K562 (cell line): ENCODE data around the gene IMMP2L. TPM values are rescaled to one million over a fixed set of nuclear protein-coding genes. Genes with fewer than 3 reads are reported as not detected.

ENCODE experiments used
- CBFA2T2 ChIP-seq: fragments of 450-650 bp; conservative IDR thresholded peaks from 2 replicates; pipeline ENCODE4 v1.6.1; 2017; ENCODE audit warnings: mild to moderate bottlenecking
- DPF2 ChIP-seq: fragments of 450-650 bp; IDR thresholded peaks from 2 replicates; pipeline ENCODE4 v1.6.1; 2016
- ESRRA ChIP-seq: fragments of 450-650 bp; IDR thresholded peaks from 2 replicates; pipeline ENCODE4 v1.6.1; 2014; ENCODE audit warnings: low read depth, mild to moderate bottlenecking, moderate library complexity, borderline replicate concordance
- ETS2 ChIP-seq: IDR thresholded peaks from 2 replicates; pipeline ENCODE4 v1.6.1; 2016; ENCODE audit warnings: borderline replicate concordance, missing genetic modification characterization, mild to moderate bottlenecking, moderate library complexity, missing compliant biosample characterization; ENCODE audit not compliant: poor library complexity, severe bottlenecking
- FOXJ2 ChIP-seq: fragments of 200-800 bp; sonication (Bioruptor generic); IDR thresholded peaks from 2 replicates; pipeline ENCODE4 v1.6.1; 2016; ENCODE audit warnings: missing genetic modification characterization, missing compliant biosample characterization
- FOXK2 ChIP-seq, 2 experiments: fragments of 450-650 bp; IDR thresholded peaks in 1 of 2; conservative IDR thresholded peaks in 1 of 2; 2 replicates each; pipeline ENCODE4 v1.6.1; 2016; ENCODE audit warnings: low read depth in 2 of 2, mild to moderate bottlenecking in 1 of 2
- KHSRP ChIP-seq: fragments of 450-650 bp; IDR thresholded peaks from 2 replicates; pipeline ENCODE4 v1.6.1; 2017
- MEF2D ChIP-seq: conservative IDR thresholded peaks from 2 replicates; pipeline ENCODE4 v1.6.1; 2016; ENCODE audit warnings: low read depth, missing genetic modification characterization, missing compliant biosample characterization
- MTA1 ChIP-seq: fragments of 450-650 bp; IDR thresholded peaks from 2 replicates; pipeline ENCODE4 v1.6.1; 2017; ENCODE audit warnings: borderline replicate concordance
- POLR2H ChIP-seq: IDR thresholded peaks from 2 replicates; pipeline ENCODE4 v1.6.1; 2016; ENCODE audit warnings: missing genetic modification characterization, low read depth, mild to moderate bottlenecking, control low read depth, missing compliant biosample characterization, moderate library complexity
- SMARCA4 ChIP-seq: fragments of 450-650 bp; IDR thresholded peaks from 2 replicates; pipeline ENCODE4 v1.6.1; 2016
- SMARCC2 ChIP-seq: fragments of 450-650 bp; IDR thresholded peaks from 2 replicates; pipeline ENCODE4 v1.6.1; 2017; ENCODE audit warnings: antibody characterized with exemption, moderate library complexity, mild to moderate bottlenecking, low read depth
- ZFX ChIP-seq: sonication (generic); formaldehyde crosslinking; IDR thresholded peaks from 2 replicates; pipeline ENCODE4 v1.8.0; 2022; ENCODE audit warnings: mild to moderate bottlenecking, missing genetic modification reagents, moderate library complexity
- ZNF384 ChIP-seq: IDR thresholded peaks from 2 replicates; pipeline ENCODE4 v1.6.1; 2012; ENCODE audit warnings: low read depth, low read length, improper control_type of control experiment
- ZNF444 ChIP-seq: fragments of 250-450 bp; sonication (Bioruptor Pico); IDR thresholded peaks from 2 replicates; pipeline ENCODE4 v1.4.0; 2020; ENCODE audit warnings: mild to moderate bottlenecking, moderate library complexity
- ZNF79 ChIP-seq: fragments of 250-450 bp; sonication (Bioruptor Pico); IDR thresholded peaks from 2 replicates; pipeline ENCODE4 v1.4.0; 2020; ENCODE audit warnings: low read depth, mild to moderate bottlenecking, moderate library complexity
- polyA plus RNA-seq, 8 experiments: library from polyadenylated mRNA; depleted of rRNA in 4 of 8; stranded (reverse) in 5 of 8; unstranded in 3 of 8; fragments of >200 nt; fragmentation: Nextera tagmentation in 2 of 8; fragmentation: Illumina TruSeq in 1 of 8; extraction: Ambion mirVana in 2 of 8; extraction: Trizol in 1 of 8; gene quantifications; 2 replicates each; pipeline versions ENCODE4 v1.2.1 to v1.2.3, GENCODE V29; 2011 to 2014; ENCODE audit warnings: inconsistent platforms in 1 of 8, missing spikeins in 1 of 8
- total RNA-seq, 7 experiments: library from RNA; depleted of rRNA in 6 of 7; stranded (reverse); fragments of >200 nt in 6 of 7; fragmentation: Illumina TruSeq in 2 of 7; extraction: Trizol in 2 of 7; gene quantifications; 2 replicates each; pipeline versions ENCODE4 v1.2.1 to v1.2.3, GENCODE V29; 2011 to 2021; ENCODE audit warnings: low replicate concordance in 1 of 7
- TF ChIP-seq, protein P1 (sequence below): sonication (generic); formaldehyde crosslinking; IDR thresholded peaks from 2 replicates; pipeline ENCODE4 v1.8.0; 2023; ENCODE audit warnings: missing genetic modification reagents, mild to moderate bottlenecking, borderline replicate concordance
- TF ChIP-seq, protein P2 (sequence below): fragments of 250-450 bp; sonication (Bioruptor Pico); IDR thresholded peaks from 2 replicates; pipeline ENCODE4 v1.4.0; 2020; ENCODE audit warnings: mild to moderate bottlenecking
- TF ChIP-seq, protein P3 (sequence below): sonication (generic); formaldehyde crosslinking; IDR thresholded peaks from 2 replicates; pipeline ENCODE4 v1.8.0; 2022; ENCODE audit warnings: missing genetic modification reagents, mild to moderate bottlenecking, borderline replicate concordance

Gene IMMP2L
- total and polyA plus RNA-seq, 9 of the 15 experiments (the other 6 are each of a cell fraction or from before 2014, with no cell fraction given): 29.7 to 116 (median 53.0) TPM

DNA sequence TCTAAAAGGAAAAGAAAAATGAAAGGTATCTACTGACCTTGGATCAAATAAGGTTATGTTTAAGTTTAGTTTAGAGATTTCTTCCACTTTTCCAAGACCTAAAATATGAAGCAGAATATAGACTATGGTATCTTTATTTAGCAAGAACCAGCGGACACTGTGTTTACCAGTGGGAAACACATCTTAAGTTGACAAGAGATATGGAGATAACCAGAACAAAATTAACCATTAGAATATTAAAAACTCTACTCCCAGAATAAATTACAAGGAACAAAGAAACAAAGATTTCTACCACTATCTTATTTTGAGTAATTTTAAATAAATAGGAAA lies 86.9 kb downstream of the IMMP2L start (continued):
- TF ChIP-seq, protein P1, sequence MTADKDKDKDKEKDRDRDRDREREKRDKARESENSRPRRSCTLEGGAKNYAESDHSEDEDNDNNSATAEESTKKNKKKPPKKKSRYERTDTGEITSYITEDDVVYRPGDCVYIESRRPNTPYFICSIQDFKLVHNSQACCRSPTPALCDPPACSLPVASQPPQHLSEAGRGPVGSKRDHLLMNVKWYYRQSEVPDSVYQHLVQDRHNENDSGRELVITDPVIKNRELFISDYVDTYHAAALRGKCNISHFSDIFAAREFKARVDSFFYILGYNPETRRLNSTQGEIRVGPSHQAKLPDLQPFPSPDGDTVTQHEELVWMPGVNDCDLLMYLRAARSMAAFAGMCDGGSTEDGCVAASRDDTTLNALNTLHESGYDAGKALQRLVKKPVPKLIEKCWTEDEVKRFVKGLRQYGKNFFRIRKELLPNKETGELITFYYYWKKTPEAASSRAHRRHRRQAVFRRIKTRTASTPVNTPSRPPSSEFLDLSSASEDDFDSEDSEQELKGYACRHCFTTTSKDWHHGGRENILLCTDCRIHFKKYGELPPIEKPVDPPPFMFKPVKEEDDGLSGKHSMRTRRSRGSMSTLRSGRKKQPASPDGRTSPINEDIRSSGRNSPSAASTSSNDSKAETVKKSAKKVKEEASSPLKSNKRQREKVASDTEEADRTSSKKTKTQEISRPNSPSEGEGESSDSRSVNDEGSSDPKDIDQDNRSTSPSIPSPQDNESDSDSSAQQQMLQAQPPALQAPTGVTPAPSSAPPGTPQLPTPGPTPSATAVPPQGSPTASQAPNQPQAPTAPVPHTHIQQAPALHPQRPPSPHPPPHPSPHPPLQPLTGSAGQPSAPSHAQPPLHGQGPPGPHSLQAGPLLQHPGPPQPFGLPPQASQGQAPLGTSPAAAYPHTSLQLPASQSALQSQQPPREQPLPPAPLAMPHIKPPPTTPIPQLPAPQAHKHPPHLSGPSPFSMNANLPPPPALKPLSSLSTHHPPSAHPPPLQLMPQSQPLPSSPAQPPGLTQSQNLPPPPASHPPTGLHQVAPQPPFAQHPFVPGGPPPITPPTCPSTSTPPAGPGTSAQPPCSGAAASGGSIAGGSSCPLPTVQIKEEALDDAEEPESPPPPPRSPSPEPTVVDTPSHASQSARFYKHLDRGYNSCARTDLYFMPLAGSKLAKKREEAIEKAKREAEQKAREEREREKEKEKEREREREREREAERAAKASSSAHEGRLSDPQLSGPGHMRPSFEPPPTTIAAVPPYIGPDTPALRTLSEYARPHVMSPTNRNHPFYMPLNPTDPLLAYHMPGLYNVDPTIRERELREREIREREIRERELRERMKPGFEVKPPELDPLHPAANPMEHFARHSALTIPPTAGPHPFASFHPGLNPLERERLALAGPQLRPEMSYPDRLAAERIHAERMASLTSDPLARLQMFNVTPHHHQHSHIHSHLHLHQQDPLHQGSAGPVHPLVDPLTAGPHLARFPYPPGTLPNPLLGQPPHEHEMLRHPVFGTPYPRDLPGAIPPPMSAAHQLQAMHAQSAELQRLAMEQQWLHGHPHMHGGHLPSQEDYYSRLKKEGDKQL: no peak
- TF ChIP-seq FOXK2 (conservative IDR thresholded peaks at IDR 0.05 in 1 of 2, IDR thresholded peaks at IDR 0.05 in 1 of 2; ENCODE audit: low read depth in 2 of 2) (peak in 1 of 2 experiments; percentile 64; a peak in 2 of 4 replicates), ZFX (CRISPR knock-in tag) (no peak), CBFA2T2 (no peak), POLR2H (tag) (peak; percentile 49; the same call in 1 of the 2 replicates), FOXJ2 (tag) (peak; percentile 82), ZNF384 (no peak), MTA1 (peak; percentile 5), SMARCC2 (peak; percentile 57; the same call in 1 of the 2 replicates), SMARCA4 (no peak; the same call in 1 of the 2 replicates), ETS2 (tag) (no peak), ESRRA (0 out of 2 replicates have a peak, but pooled peaks have one; percentile 4), MEF2D (tag) (no peak), ZNF444 (CRISPR knock-in tag) (no peak), DPF2 (peak; percentile 61), KHSRP (no peak; the same call in 1 of the 2 replicates), ZNF79 (CRISPR knock-in tag) (no peak)
- TF ChIP-seq, protein P2, sequence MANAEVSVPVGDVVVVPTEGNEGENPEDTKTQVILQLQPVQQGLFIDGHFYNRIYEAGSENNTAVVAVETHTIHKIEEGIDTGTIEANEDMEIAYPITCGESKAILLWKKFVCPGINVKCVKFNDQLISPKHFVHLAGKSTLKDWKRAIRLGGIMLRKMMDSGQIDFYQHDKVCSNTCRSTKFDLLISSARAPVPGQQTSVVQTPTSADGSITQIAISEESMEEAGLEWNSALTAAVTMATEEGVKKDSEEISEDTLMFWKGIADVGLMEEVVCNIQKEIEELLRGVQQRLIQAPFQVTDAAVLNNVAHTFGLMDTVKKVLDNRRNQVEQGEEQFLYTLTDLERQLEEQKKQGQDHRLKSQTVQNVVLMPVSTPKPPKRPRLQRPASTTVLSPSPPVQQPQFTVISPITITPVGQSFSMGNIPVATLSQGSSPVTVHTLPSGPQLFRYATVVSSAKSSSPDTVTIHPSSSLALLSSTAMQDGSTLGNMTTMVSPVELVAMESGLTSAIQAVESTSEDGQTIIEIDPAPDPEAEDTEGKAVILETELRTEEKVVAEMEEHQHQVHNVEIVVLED (CRISPR knock-in tag): no peak
- TF ChIP-seq, protein P3, sequence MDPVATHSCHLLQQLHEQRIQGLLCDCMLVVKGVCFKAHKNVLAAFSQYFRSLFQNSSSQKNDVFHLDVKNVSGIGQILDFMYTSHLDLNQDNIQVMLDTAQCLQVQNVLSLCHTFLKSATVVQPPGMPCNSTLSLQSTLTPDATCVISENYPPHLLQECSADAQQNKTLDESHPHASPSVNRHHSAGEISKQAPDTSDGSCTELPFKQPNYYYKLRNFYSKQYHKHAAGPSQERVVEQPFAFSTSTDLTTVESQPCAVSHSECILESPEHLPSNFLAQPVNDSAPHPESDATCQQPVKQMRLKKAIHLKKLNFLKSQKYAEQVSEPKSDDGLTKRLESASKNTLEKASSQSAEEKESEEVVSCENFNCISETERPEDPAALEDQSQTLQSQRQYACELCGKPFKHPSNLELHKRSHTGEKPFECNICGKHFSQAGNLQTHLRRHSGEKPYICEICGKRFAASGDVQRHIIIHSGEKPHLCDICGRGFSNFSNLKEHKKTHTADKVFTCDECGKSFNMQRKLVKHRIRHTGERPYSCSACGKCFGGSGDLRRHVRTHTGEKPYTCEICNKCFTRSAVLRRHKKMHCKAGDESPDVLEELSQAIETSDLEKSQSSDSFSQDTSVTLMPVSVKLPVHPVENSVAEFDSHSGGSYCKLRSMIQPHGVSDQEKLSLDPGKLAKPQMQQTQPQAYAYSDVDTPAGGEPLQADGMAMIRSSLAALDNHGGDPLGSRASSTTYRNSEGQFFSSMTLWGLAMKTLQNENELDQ (CRISPR knock-in tag): no peak
